Loucy (cell line): ENCODE measurements around the gene BCAS3.

ENCODE experiments used
- H2AFZ ChIP-seq: fragments of 200-600 bp; sonication (generic); 2 replicates; pipeline ENCODE4 v1.6.0; 2016; ENCODE audit warnings: antibody characterized with exemption, mild to moderate bottlenecking, low read length, moderate library complexity
- H3F3A ChIP-seq: fragments of 200-600 bp; 2 replicates; pipeline ENCODE4 v1.6.0; 2016; ENCODE audit warnings: antibody characterized with exemption, low read depth, mild to moderate bottlenecking
- H3K27me3 ChIP-seq: fragments of 200-600 bp; sonication (generic); 2 replicates; pipeline ENCODE4 v1.6.1; 2014; ENCODE audit warnings: low read length, mild to moderate bottlenecking; ENCODE audit not compliant: insufficient read depth, poor library complexity, severe bottlenecking
- H3K36me3 ChIP-seq: fragments of 200-600 bp; sonication (generic); 2 replicates; pipeline ENCODE4 v1.6.1; 2016; ENCODE audit warnings: low read length; ENCODE audit not compliant: insufficient read depth
- H3K4me1 ChIP-seq: fragments of 200-600 bp; sonication (generic); 2 replicates; pipeline ENCODE4 v1.5.1; 2014; ENCODE audit warnings: low read length, mild to moderate bottlenecking; ENCODE audit not compliant: insufficient read depth, poor library complexity, severe bottlenecking
- H3K4me2 ChIP-seq: fragments of 200-600 bp; sonication (generic); 2 replicates; pipeline ENCODE4 v1.6.0; 2014; ENCODE audit warnings: antibody characterized with exemption, low read length, low read depth, mild to moderate bottlenecking; ENCODE audit not compliant: poor library complexity, severe bottlenecking
- H3K4me3 ChIP-seq: fragments of 200-600 bp; sonication (generic); 2 replicates; pipeline ENCODE4 v1.5.1; 2014; ENCODE audit warnings: low read length, mild to moderate bottlenecking, mixed read lengths; ENCODE audit not compliant: poor library complexity, severe bottlenecking
- H3K79me2 ChIP-seq: fragments of 200-600 bp; sonication (generic); 2 replicates; pipeline ENCODE4 v1.6.1; 2014; ENCODE audit warnings: low read length; ENCODE audit not compliant: insufficient read depth
- H3K9ac ChIP-seq: fragments of 200-600 bp; sonication (generic); 2 replicates; pipeline ENCODE4 v1.6.0; 2014; ENCODE audit warnings: mild to moderate bottlenecking, low read depth, low read length, moderate library complexity; ENCODE audit not compliant: poor library complexity, severe bottlenecking
- H3K9me2 ChIP-seq: fragments of 200-600 bp; sonication (generic); replicated peaks from 2 replicates; pipeline ENCODE4 v1.6.1; 2016; ENCODE audit warnings: low read depth, low read length, mixed read lengths
- H3K9me3 ChIP-seq: fragments of 200-600 bp; sonication (generic); 2 replicates; pipeline ENCODE4 v1.6.1; 2014; ENCODE audit warnings: mild to moderate bottlenecking, antibody characterized with exemption, low read length, low read depth; ENCODE audit not compliant: insufficient read depth
- H4K20me1 ChIP-seq: fragments of 200-600 bp; sonication (generic); 2 replicates; pipeline ENCODE4 v1.6.0; 2014; ENCODE audit warnings: antibody characterized with exemption, low read length, mild to moderate bottlenecking; ENCODE audit not compliant: insufficient read depth, poor library complexity, severe bottlenecking
- CTCF ChIP-seq: fragments of 200-600 bp; sonication (generic); conservative IDR thresholded peaks from 2 replicates; pipeline ENCODE4 v1.5.1; 2014; ENCODE audit warnings: mild to moderate bottlenecking, antibody characterized with exemption, low read length
- EZH2phosphoT487 ChIP-seq: fragments of 200-600 bp; IDR thresholded peaks from 2 replicates; pipeline ENCODE4 v1.6.1; 2018; ENCODE audit warnings: antibody characterized with exemption, mild to moderate bottlenecking, moderate library complexity, borderline replicate concordance

The BCAS3 gene

GRCh38 chr17:61208301-61209105 lies 530.9 kb downstream of the BCAS3 start:
- H3K27me3 ChIP-seq = no peaks in the 10 kb centered on the region
- peak overlapping the region; percentile 2 for H3K9ac ChIP-seq
- peak overlapping the region; percentile 23 for H3K4me2 ChIP-seq
- no peaks in the 10 kb centered on the region for H4K20me1 ChIP-seq
- no peaks in the 10 kb centered on the region for H3K9me2 ChIP-seq
- no peaks in the 10 kb centered on the region for H3K9me3 ChIP-seq
- H3K4me1 ChIP-seq = peaks cover 30% of the 10 kb centered on the region
- H3F3A ChIP-seq = no peaks in the 10 kb centered on the region
- H2AFZ ChIP-seq = peak overlapping the region; percentile 48; the same call in 1 of the 2 replicates
- H3K36me3 ChIP-seq = no peaks in the 10 kb centered on the region
- no peak for TF ChIP-seq CTCF
- no peak for TF ChIP-seq EZH2phosphoT487
- H3K79me2 ChIP-seq = no peaks in the 10 kb centered on the region
- H3K4me3 ChIP-seq = no peak overlapping the region

DNA sequence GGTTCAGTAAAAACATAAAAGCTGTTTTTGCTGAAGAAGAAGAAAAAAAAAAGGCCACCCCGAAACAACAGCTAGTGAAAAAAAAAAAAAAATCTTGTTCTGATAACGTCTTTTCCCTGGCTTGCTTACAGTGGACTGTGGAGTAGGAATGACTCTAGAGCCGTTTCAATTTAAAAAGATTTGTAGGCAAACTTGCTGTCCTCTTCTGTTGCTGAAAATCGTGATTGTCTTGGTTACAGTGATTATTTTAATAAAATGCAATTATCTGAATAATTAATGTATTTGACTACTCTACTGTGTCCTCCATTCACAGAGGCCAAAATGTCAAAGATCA lies 531.4 kb downstream of the BCAS3 start:
- Histone ChIP-seq H3K4me1 (peaks cover 30% of the 10 kb centered on the region), H3K4me3 (no peak overlapping the region), H2AFZ (0 out of 2 replicates have a peak overlapping the region, but pooled peaks have one; percentile 48), H3K79me2 (no peaks in the 10 kb centered on the region), H3K9me2 (no peaks in the 10 kb centered on the region), H3K9me3 (no peaks in the 10 kb centered on the region), H3K4me2 (no peak overlapping the region), H3K36me3 (no peaks in the 10 kb centered on the region), H4K20me1 (no peaks in the 10 kb centered on the region), H3K27me3 (no peaks in the 10 kb centered on the region), H3K9ac (no peak overlapping the region), H3F3A (no peaks in the 10 kb centered on the region)
- TF ChIP-seq CTCF = no peak
- no peak for TF ChIP-seq EZH2phosphoT487

DNA sequence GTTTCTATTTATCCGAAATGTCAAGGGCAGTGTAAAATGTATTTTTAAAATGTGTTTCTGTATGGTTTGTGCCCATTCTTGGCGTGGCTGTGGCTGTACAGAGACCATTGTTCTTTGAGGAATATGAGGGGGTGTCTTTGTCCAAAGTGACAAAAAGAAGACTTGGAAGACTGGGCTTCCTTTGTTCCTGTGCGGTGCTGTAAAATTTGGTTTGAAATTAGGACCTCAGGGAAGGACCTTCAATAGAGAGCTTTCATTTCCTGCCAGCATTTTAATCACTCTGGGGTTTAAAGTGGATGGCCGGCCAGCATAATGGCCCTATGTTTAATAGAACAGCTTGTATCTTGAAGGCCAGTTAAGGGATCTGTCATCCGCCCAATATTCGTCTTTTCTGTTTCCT lies 531.9 kb downstream of the BCAS3 start:
- Histone ChIP-seq H3K27me3 (no peaks in the 10 kb centered on the region), H3K4me1 (peaks cover 30% of the 10 kb centered on the region), H3K9ac (no peak overlapping the region), H3F3A (no peaks in the 10 kb centered on the region), H2AFZ (no peak overlapping the region), H3K9me3 (no peaks in the 10 kb centered on the region), H3K36me3 (no peaks in the 10 kb centered on the region), H3K79me2 (no peaks in the 10 kb centered on the region), H3K4me2 (no peak overlapping the region), H3K9me2 (no peaks in the 10 kb centered on the region), H3K4me3 (no peak overlapping the region), H4K20me1 (no peaks in the 10 kb centered on the region)
- TF ChIP-seq EZH2phosphoT487 (no peak), CTCF (no peak)
